Uterus (tissue), 4 donors: ENCODE results near the gene BCO2. TPM values are rescaled to one million over a fixed set of nuclear protein-coding genes. Genes with fewer than 3 reads are reported as not detected.
"Not testable (repeated sequence)": the region's sequence is repeated elsewhere in the genome, so short reads cannot be mapped to it uniquely, and the experiment has no call there.

Experiments used
- DNase-seq, 2 donors: peaks; one replicate each; pipeline ENCODE4 v3.0.0-alpha.2; 2019 to 2020
- H3K27ac ChIP-seq, 2 donors: fragments of 200-600 bp; sonication (generic); 1 replicate in 1 of 2; 2 replicates in 1 of 2; pipeline ENCODE4 v1.5.1; 2016 to 2018
- H3K27me3 ChIP-seq, 2 donors: fragments of 200-600 bp; sonication (generic); one replicate each; pipeline ENCODE4 v1.5.1; 2018 to 2019; ENCODE audit warnings: control low read depth in 1 of 2
- H3K36me3 ChIP-seq, 2 donors: fragments of 200-600 bp; sonication (generic); one replicate each; pipeline ENCODE4 v1.5.1; 2019; ENCODE audit warnings: control low read depth in 1 of 2
- H3K4me1 ChIP-seq, 2 donors: fragments of 200-600 bp; sonication (generic); one replicate each; pipeline ENCODE4 v1.5.1; 2018 to 2019; ENCODE audit warnings: control low read depth in 1 of 2
- H3K4me3 ChIP-seq, 2 donors: fragments of 200-600 bp; sonication (generic); 1 replicate in 1 of 2; 2 replicates in 1 of 2; pipeline ENCODE4 v1.5.1; 2018 to 2019; ENCODE audit warnings: mild to moderate bottlenecking in 1 of 2
- H3K9me3 ChIP-seq, 2 donors: fragments of 200-600 bp; sonication (generic); one replicate each; pipeline ENCODE4 v1.5.1; 2019; ENCODE audit warnings: control low read depth in 1 of 2
- POLR2A ChIP-seq, 2 donors: fragments of 450-650 bp; IDR thresholded peaks; one replicate each; pipeline ENCODE4 v1.6.1; 2016; ENCODE audit warnings: antibody characterized with exemption in 2 of 2, mild to moderate bottlenecking in 1 of 2, moderate library complexity in 1 of 2
- intact Hi-C: fragments of 100-400 bp; cut with DNase I; formaldehyde crosslinking; loops from one replicate; pipeline ENCODE4 v1.15.1; 2023; ENCODE audit warnings: low total_unique reads
- total RNA-seq, 4 donors: library from RNA; depleted of rRNA in 3 of 4; stranded (reverse); fragments of >200 nt in 3 of 4; gene quantifications; one replicate each; pipeline versions ENCODE4 v1.1.0 to v1.2.4, GENCODE V29; 2014 to 2023
- TF ChIP-seq, protein P1 (sequence below), 4 experiments: fragments of 200-600 bp in 2 of 4; fragments of 450-650 bp in 2 of 4; sonication (generic) in 2 of 4; IDR thresholded peaks; one replicate each; pipeline ENCODE4 v1.5.1; 2016 to 2019; ENCODE audit warnings: antibody characterized with exemption in 4 of 4, mild to moderate bottlenecking in 2 of 4, moderate library complexity in 1 of 4
- donor health status: DM: yes; HTN: yes; CAD: no.

Gene BCO2
- total RNA-seq, 4 donors from 2014 or later, result 4.6 to 15.3 (median 14.2) TPM

DNA sequence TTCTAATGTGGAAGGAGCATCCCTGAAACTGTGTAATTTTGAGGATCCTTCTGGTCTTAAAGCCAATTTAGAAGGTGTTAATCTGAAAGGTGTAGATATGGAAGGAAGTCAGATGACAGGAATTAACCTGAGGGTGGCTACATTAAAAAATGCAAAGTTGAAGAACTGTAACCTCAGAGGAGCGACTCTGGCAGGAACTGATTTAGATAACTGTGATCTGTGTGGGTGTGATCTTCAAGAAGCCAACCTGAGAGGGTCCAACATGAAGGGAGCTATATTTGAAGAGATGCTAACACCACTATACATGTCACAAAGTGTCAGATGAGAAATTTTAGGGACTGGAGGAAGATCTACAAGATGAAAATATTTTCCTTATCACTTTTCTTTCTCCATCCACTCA lies 7.6 kb downstream of the BCO2 start:
- Histone ChIP-seq H3K27ac (no peak overlapping the region), H3K4me1 (no peaks in the 10 kb centered on the region), H3K27me3 (no peaks in the 10 kb centered on the region), H3K4me3 (no peak overlapping the region), H3K9me3 (no peaks in the 10 kb centered on the region), H3K36me3 (no peaks in the 10 kb centered on the region)
- DNase-seq, result no peak
- TF ChIP-seq POLR2A (IDR thresholded peaks at IDR 0.05), result no peak
- TF ChIP-seq, protein P1, sequence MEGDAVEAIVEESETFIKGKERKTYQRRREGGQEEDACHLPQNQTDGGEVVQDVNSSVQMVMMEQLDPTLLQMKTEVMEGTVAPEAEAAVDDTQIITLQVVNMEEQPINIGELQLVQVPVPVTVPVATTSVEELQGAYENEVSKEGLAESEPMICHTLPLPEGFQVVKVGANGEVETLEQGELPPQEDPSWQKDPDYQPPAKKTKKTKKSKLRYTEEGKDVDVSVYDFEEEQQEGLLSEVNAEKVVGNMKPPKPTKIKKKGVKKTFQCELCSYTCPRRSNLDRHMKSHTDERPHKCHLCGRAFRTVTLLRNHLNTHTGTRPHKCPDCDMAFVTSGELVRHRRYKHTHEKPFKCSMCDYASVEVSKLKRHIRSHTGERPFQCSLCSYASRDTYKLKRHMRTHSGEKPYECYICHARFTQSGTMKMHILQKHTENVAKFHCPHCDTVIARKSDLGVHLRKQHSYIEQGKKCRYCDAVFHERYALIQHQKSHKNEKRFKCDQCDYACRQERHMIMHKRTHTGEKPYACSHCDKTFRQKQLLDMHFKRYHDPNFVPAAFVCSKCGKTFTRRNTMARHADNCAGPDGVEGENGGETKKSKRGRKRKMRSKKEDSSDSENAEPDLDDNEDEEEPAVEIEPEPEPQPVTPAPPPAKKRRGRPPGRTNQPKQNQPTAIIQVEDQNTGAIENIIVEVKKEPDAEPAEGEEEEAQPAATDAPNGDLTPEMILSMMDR (IDR thresholded peaks at IDR 0.05), result no peak
- intact Hi-C loops, result no loop called here

DNA sequence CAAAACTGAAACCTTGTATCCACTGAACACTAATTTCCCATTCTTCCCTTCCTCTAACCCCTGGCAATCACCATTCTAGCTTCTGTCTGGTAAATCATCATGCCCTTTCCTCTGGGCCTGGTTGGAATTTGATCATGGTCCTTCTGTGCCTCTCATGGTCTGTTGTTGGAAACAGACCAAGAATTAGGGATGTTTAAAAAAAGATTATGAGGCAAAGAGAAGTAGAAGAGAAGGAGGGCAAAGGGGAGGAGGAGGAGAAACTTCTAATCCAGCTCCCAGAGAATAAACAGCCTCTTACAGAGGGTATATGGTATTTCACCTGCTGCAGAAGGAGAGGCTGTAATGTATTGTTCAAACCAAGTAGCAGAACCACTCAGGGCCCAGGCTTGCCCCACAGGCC lies 10.6 kb downstream of the BCO2 start:
- no peaks in the 10 kb centered on the region for H3K4me1 ChIP-seq
- no peak overlapping the region for H3K4me3 ChIP-seq
- DNase-seq, result no peak
- H3K27ac ChIP-seq, result no peak overlapping the region
- H3K36me3 ChIP-seq, result no peaks in the 10 kb centered on the region
- intact Hi-C loops, result no loop called here
- H3K27me3 ChIP-seq, result no peaks in the 10 kb centered on the region
- no peak for TF ChIP-seq POLR2A (IDR thresholded peaks at IDR 0.05)
- TF ChIP-seq, protein P1 (IDR thresholded peaks at IDR 0.05), result no peak
- no peaks in the 10 kb centered on the region for H3K9me3 ChIP-seq

- no peaks in the 10 kb centered on the region for H3K4me1 ChIP-seq
- no peaks in the 10 kb centered on the region for H3K9me3 ChIP-seq
- TF ChIP-seq POLR2A (IDR thresholded peaks at IDR 0.05), result no peak
- TF ChIP-seq, protein P1 (IDR thresholded peaks at IDR 0.05), result no peak
- DNase-seq, result no peak
- no peak overlapping the region for H3K4me3 ChIP-seq
- intact Hi-C loops, result no loop called here
- H3K27ac ChIP-seq, result no peak overlapping the region
- H3K36me3 ChIP-seq, result no peaks in the 10 kb centered on the region
- no peaks in the 10 kb centered on the region for H3K27me3 ChIP-seq
Measured at GRCh38 chr11:112186304-112186703, 11.0 kb downstream of the BCO2 start.

GRCh38 chr11:112195113-112195512 lies 19.8 kb downstream of the BCO2 start:
- H3K27ac ChIP-seq, H3K4me1 ChIP-seq, H3K27me3 ChIP-seq, H3K4me3 ChIP-seq, H3K36me3 ChIP-seq, intact Hi-C loops, DNase-seq, H3K9me3 ChIP-seq: not testable (repeated sequence)

DNA sequence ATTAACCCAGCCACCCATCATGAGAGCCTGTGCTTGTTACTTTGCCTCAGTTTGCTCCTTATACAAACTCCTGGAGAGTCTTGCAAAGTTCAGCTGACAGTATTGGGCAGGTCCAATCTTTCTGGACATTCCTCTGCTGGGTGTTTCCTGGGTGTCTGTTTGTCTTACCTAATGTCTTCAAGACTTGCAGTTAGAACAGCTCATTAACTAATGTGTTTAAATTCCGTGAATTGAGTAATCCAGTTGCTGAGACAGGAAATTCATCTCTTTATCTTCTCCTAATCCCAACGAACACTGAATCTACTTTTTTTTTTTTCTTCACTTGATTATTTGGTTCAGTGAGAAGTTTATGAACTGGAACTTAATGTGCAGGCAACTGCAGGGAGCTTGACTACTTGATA lies 20.6 kb downstream of the BCO2 start:
- Histone ChIP-seq H3K4me1 (no peaks in the 10 kb centered on the region), H3K27ac (no peak overlapping the region), H3K4me3 (no peak overlapping the region), H3K9me3 (no peaks in the 10 kb centered on the region), H3K36me3 (no peaks in the 10 kb centered on the region), H3K27me3 (no peaks in the 10 kb centered on the region)
- DNase-seq, result no peak
- intact Hi-C loops, result no loop called here
- TF ChIP-seq, protein P1 (IDR thresholded peaks at IDR 0.05), result no peak
- no peak for TF ChIP-seq POLR2A (IDR thresholded peaks at IDR 0.05)

GRCh38 chr11:112196519-112197087 lies 21.3 kb downstream of the BCO2 start:
- Histone ChIP-seq H3K9me3 (no peaks in the 10 kb centered on the region), H3K36me3 (no peaks in the 10 kb centered on the region), H3K27ac (no peak overlapping the region), H3K4me1 (no peaks in the 10 kb centered on the region), H3K27me3 (no peaks in the 10 kb centered on the region), H3K4me3 (no peak overlapping the region)
- no peak for DNase-seq
- TF ChIP-seq, protein P1 (IDR thresholded peaks at IDR 0.05), result no peak
- TF ChIP-seq POLR2A (IDR thresholded peaks at IDR 0.05), result no peak
- intact Hi-C loops, result no loop called here

- H3K4me3 ChIP-seq, H3K9me3 ChIP-seq, H3K27ac ChIP-seq, H3K27me3 ChIP-seq, intact Hi-C loops, H3K36me3 ChIP-seq, DNase-seq, H3K4me1 ChIP-seq: not testable (repeated sequence)
Measured at GRCh38 chr11:112199101-112199500, 23.8 kb downstream of the BCO2 start.
